HG03521 (cell line): ENCODE results near the gene MRPL44.
A peak's percentile ranks its signal among the peaks of the same experiment; 100 is the strongest.
"Not testable (repeated sequence)": the region's sequence is repeated elsewhere in the genome, so short reads cannot be mapped to it uniquely, and the experiment has no call there.

Source experiments
- ATAC-seq: cut with Tn5 transposase; IDR thresholded peaks from one replicate; pipeline ENCODE4 v1.9.1; 2021; ENCODE audit warnings: mild to moderate bottlenecking, moderate library complexity; ENCODE audit not compliant: unreplicated experiment

Gene MRPL44

DNA sequence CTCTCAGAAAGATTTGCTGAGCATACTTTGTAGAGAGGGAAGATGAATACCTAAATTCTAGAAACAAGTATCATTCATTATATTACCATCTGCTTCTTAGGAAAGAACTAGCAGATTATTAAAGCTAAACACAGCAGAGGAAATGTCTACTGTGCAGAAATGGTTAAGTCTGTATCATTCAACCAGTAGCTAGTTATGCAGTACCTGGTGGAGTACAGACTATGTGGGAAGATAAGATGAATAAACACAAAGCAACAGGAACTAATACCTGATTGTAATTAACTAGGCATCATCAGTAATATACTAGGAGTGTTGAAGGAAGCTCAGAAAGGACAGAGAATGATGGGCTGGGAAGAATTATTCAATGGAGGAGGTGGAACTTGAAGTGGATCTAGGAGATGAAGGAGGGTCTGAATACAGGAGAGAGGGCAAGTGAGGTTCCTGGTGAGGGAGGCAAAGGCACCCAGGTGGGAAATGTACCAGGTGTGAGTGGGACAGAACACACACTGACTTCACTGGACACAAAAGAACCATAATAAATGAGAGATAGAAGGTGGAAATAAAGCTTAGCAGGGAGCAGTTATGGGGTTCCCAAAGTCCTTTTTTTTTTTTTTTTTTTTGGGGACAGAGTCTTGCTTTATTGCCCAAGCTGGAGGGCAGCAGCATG is 21.7 kb upstream of the MRPL44 start:
- no peak for ATAC-seq

- no peak for ATAC-seq
Measured at GRCh38 chr2:223936862-223937326, 20.4 kb upstream of the MRPL44 start.

- ATAC-seq, result no peak
Measured at GRCh38 chr2:223937535-223937934, 19.7 kb upstream of the MRPL44 start.

GRCh38 chr2:223939438-223939837 is 17.8 kb upstream of the MRPL44 start:
- ATAC-seq, result not testable (repeated sequence)

DNA sequence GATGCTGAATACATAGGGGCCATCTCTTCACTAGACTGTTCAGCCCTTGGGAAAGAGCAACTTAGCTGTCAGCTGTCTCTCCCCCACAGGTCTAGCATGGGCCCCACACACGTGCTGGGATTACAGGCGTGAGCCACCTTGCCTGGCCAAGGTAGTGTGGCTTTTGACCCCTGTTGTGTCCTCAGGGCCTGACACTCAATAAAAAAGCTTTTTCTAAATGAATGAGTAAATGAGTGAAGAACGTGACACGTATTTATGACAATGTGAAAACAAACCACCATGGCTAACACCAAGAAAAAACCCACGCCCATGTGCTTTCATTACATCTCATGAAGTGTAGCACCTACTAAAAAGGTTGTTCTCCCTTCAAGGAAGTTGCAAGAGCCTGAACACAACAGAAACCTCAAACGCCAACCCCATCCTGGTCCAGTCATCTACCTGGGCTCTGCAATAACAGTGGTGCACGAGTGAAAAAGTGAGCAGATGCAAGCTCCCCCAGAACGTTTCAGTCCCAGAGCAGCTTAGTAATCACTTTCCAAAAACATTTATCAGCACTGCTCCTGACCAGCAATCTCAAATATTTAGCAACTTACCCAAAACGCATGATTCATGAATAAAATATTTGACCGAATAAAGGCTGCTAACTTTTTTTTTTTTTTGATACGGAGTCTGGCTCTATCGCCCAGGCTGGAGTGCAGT is 15.5 kb upstream of the MRPL44 start:
- peak; percentile 36 for ATAC-seq

DNA sequence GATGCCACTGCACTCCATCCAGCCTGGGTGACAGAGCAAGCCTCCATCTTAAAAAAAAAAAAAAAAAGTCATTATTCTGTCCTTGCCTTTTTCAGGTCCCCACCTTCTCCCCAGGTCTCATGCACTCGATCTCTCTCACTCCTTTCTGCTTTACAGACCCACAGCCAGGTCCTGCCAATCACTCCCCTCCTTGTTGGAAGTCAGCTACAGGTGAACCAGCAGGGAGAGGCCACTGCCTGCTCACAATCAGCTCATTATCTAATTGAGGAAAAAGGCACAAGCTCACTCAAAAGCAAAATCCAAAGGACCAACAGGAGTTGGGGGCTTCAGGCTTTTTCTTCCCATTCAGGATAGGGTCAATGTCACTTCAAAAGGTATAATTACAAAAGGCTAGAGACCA is 14.1 kb upstream of the MRPL44 start:
- no peak for ATAC-seq

DNA sequence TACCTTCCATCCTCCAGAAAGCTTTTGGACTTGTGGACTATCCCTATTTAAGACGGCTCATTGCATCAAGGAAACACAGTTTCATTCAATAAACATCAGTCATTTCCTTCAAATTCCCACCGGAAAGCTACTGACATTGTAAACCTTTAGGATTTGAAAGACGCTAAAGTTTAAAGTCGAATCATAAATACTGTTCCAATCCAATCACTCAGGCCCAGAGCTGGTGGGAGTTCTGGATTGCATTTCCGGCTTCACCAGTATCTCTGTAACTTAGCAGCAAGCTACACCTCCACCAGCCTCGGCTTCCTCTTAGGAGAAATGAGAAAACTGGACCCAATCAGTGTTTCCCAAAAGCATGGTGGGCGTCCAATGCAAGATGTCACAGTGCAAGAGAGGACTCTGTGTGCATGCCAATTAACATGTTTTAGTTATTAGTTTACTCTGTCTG is 13.7 kb upstream of the MRPL44 start:
- ATAC-seq, result no peak

GRCh38 chr2:223944166-223944702 is 13.0 kb upstream of the MRPL44 start:
- no peak for ATAC-seq

- peak; percentile 82 for ATAC-seq
Measured at GRCh38 chr2:223944703-223945531, 12.3 kb upstream of the MRPL44 start, which contains the start of gene WDFY1. TSS of gene WDFY1 (minus strand) at chr2:223945335. CDS start at chr2:223945284, 51 bp downstream.

GRCh38 chr2:223945755-223946154 is 11.5 kb upstream of the MRPL44 start:
- ATAC-seq, result no peak

DNA sequence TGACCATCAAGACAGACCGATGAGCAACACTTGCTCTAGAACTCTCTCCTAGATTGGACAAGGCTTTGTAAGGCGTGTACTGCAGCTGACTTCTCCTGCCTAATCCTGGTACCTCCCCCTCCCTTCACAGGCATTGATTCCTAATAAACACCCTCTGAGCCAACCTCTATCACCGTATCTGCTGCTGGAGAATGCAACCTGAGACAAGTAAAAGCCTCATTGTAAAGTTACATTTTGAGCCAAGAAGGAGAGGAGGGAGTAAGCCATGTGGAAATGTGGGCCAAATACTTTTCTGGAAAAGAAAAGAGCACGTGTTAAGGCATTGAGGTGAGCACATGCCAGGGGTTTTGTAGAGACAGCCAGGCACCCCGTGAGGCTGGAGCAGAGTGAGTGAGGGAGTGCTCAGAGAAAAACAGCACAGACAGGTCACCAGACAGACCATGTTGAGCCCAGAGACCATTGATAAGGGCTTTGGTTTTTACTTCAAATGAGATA is 9.5 kb upstream of the MRPL44 start:
- no peak for ATAC-seq

- ATAC-seq, result no peak
Measured at GRCh38 chr2:223949241-223949840, 7.9 kb upstream of the MRPL44 start.

GRCh38 chr2:223950448-223951347 is 6.6 kb upstream of the MRPL44 start:
- ATAC-seq, result no peak

DNA sequence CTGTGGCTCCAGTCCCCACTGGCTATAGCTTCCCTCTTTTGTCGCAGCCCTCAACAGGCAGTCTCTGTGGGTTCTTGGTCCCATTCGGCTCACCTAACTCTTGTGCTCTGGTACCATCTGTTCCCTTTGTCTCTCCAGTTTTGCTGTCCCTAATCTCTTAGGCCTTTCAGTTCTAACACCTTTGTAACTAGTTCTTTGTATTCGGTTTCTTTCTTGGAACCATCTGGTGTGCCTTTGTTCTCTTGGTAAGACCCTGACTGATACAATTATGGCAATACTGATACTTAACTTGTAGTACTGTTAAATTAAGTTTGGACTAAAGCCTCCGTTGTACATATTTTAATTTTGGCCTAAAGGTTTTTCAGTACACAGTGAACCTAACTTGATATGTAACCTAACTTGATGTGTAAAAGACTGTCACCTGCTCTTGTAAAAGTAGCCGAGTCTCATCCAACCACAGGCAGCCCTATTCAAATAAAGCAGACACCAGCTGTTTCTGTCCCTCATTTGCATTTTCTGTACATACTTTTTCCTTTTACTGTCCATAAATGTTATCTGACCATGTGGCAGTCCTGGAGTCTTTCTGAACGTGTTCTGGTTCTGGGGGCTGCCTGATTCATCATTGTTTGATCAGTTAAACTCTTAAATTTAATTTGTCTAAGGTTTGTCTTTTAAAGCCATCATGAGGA is 4.8 kb upstream of the MRPL44 start:
- ATAC-seq, result peak; percentile 51

DNA sequence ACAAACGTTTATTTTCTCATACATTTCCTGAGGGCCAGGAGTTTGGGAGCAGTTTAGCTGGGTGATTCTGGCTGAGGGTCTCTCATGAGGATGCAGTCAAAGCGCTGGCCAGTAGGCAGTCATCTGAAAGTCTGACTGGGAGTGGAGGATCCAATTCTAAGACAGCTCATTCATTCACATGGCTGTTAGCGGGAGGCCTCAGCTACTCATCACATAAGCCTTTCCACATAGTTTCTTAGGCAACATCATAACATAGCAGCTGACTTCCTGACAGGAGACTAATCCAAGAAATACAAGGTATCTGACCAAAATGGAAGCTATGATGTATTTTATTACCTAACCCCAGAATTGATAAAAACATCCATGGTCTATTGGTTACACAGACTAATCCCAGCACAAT is 2.9 kb upstream of the MRPL44 start:
- no peak for ATAC-seq

DNA sequence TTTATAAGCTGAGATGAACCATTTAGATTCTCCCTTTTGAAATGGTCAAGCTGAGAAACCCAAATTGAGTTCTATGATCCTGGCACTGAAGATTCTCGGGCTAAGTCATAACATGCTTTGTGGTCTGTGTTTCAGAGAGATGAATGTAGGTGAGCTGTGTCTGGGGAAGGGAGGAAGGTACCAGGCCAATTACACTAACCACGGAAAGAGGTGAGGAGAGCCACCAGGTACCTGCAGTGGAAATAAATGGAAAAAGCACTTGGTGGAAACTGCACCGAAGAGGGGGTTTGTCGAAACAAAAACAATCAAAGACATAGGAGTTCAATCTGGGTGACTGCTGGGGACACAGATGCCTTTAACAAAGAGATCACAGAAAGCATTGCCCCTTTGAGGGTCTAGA is 963 bp upstream of the MRPL44 start:
- peak; percentile 28 for ATAC-seq

GRCh38 chr2:223959688-223960087 is 2.4 kb downstream of the MRPL44 start:
- no peak for ATAC-seq

- ATAC-seq, result no peak
Measured at GRCh38 chr2:223967981-223968380, 10.7 kb downstream of the MRPL44 start.

DNA sequence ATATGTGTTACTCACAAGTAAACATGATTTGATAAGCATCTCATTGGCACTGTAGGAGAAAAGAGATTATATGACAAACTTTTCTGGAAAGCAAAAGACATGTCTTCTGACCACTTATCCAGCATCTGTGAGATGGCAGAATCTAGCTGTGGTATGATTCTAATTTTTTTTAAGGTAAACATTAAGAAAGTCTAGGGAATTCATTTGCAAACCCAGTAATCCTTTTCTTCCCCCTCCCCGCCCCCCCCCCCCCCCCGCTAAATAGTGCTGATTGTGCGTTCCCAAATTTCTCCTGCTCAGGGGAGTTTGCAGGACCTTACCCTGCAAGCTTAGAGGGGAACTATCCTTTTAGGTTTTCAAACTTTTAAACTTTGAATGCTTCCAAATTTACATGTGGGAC is 12.1 kb downstream of the MRPL44 start:
- ATAC-seq, result no peak
